BJ (cell line): Measurements from ENCODE around the gene FLRT2. TPM values are rescaled to one million over a fixed set of nuclear protein-coding genes. Genes with fewer than 3 reads are reported as not detected.

Experiments
- CTCF ChIA-PET: fragments of 350-600 bp; formaldehyde crosslinking; extraction: SDS; loops from one replicate; lab custom pipeline; 2021; ENCODE audit warnings: antibody characterized with exemption, inconsistent platforms; lab: Yijun Ruan, JAX
- POLR2A ChIA-PET: fragments of 300-600 bp; sonication (Branson Sonifier 250); formaldehyde crosslinking; extraction: SDS; loops from one replicate; lab custom pipeline; 2021; ENCODE audit warnings: antibody characterized with exemption; lab: Charles Lee
- DNase-seq: peaks from one replicate; pipeline ENCODE4 v3.0.0-alpha.2; 2011; ENCODE audit warnings: low read depth
- H3K27me3 ChIP-seq: 2 replicates; pipeline ENCODE4 v1.6.0; 2011; ENCODE audit warnings: low read length; ENCODE audit not compliant: control insufficient read depth, insufficient read depth
- H3K36me3 ChIP-seq: 2 replicates; pipeline ENCODE4 v1.5.1; 2011; ENCODE audit warnings: low read length; ENCODE audit not compliant: control insufficient read depth, insufficient read depth
- H3K4me3 ChIP-seq: 2 replicates; pipeline ENCODE4 v1.5.1; 2011; ENCODE audit warnings: low read depth, mild to moderate bottlenecking, control low read depth, low read length
- polyA plus RNA-seq: library from polyadenylated mRNA; depleted of rRNA; stranded (reverse); fragments of >200 nt; gene quantifications from 2 replicates; pipeline ENCODE4 v1.2.3, GENCODE V29; 2011
- TF ChIP-seq, protein P1 (sequence below): IDR thresholded peaks from 2 replicates; pipeline ENCODE4 v1.5.1; 2011; ENCODE audit warnings: low read depth, mild to moderate bottlenecking, control low read depth, inconsistent platforms, low read length, moderate library complexity; ENCODE audit not compliant: insufficient read depth

The FLRT2 gene
- polyA plus RNA-seq, 1 experiment, result 16.7 TPM

DNA sequence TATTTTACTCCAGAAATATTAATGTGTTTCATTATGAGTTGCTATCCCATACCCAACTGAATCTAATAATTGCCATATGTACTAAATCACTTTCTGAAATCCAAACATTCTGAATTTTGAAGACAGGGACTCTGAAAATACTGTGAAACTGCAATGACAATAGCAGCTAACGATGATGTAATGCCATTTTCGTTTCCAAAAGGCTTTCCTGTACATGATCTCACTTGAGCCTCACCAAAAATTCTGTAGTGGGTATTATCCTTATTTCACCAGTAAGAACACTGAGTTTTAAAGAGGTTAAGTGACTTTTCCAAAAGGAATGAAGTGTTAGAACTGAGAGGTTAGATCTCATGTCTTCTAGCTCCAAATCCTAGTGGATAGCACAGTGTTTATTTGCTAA lies 133.3 kb downstream of the FLRT2 start:
- no peak overlapping the region for H3K4me3 ChIP-seq
- DNase-seq, result no peak
- TF ChIP-seq, protein P1, sequence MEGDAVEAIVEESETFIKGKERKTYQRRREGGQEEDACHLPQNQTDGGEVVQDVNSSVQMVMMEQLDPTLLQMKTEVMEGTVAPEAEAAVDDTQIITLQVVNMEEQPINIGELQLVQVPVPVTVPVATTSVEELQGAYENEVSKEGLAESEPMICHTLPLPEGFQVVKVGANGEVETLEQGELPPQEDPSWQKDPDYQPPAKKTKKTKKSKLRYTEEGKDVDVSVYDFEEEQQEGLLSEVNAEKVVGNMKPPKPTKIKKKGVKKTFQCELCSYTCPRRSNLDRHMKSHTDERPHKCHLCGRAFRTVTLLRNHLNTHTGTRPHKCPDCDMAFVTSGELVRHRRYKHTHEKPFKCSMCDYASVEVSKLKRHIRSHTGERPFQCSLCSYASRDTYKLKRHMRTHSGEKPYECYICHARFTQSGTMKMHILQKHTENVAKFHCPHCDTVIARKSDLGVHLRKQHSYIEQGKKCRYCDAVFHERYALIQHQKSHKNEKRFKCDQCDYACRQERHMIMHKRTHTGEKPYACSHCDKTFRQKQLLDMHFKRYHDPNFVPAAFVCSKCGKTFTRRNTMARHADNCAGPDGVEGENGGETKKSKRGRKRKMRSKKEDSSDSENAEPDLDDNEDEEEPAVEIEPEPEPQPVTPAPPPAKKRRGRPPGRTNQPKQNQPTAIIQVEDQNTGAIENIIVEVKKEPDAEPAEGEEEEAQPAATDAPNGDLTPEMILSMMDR, result no peak
- no peaks in the 10 kb centered on the region for H3K27me3 ChIP-seq
- ChIA-PET CTCF (no interaction called here), POLR2A (no interaction called here)
- no peaks in the 10 kb centered on the region for H3K36me3 ChIP-seq

DNA sequence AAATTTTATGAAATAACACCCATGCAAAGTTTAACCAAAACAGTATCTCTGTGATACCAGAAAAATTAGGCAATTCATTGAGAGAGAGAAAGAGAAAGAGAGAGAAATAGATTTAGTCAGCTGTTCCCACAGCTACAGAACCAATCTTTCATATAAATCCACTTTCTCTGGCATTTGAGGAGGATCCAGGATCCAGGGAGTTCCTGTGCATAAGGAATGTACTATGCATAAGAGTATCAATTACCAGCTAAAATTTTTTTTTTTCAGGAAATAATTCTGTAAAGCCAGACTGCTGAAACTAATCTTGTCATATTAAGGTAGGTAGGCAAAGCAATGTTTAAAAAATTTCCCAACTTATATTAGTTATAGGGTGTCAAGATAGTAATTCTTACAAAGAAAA lies 133.7 kb downstream of the FLRT2 start:
- TF ChIP-seq, protein P1, result no peak
- H3K4me3 ChIP-seq, result no peak overlapping the region
- no peak for DNase-seq
- no peaks in the 10 kb centered on the region for H3K27me3 ChIP-seq
- POLR2A ChIA-PET, result no interaction called here
- no peaks in the 10 kb centered on the region for H3K36me3 ChIP-seq
- CTCF ChIA-PET, result no interaction called here

DNA sequence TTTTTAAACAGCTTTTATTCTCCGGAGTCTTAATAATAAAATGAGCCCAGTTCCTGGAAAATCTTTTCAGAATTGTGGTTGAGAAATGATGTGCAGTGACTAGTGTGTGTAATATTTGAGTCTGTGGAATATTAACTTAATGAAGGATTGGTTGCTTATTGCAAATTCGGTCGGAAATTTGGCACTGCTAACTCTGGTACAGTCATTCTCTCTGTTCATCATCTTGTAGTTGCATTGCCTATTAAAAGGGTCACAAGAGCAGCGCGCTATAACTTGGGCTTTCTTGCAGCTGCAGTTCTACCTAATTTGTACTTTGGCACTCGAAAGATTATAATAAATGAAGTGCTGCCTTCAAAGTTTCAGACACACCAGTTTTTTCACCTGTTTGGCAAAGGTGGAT lies 146.0 kb downstream of the FLRT2 start:
- no peak for DNase-seq
- ChIA-PET POLR2A (no interaction called here), CTCF (no interaction called here)
- no peaks in the 10 kb centered on the region for H3K27me3 ChIP-seq
- TF ChIP-seq, protein P1, result no peak
- H3K36me3 ChIP-seq, result no peaks in the 10 kb centered on the region
- no peak overlapping the region for H3K4me3 ChIP-seq

DNA sequence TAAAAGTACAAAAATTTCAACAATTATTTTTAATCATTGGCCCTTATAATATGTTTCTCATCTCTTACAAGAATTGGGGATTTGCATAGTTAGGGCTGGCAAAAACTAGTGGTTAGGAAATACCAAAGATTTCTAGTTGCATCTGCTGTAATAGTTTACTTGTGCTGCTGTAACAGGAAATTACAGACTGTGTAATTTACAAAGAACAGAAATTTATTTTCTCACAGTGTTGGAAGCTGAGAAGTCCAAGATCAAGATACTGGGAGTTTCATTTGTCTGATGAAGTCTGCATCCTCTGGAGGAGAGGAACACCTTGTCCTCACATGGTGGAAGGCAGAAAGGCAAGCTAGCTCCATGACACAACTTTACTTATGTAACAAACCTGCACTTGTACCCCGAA lies 157.0 kb downstream of the FLRT2 start:
- DNase-seq, result no peak
- TF ChIP-seq, protein P1, result no peak
- POLR2A ChIA-PET, result no interaction called here
- no peaks in the 10 kb centered on the region for H3K36me3 ChIP-seq
- CTCF ChIA-PET, result no interaction called here
- H3K4me3 ChIP-seq, result no peak overlapping the region
- no peaks in the 10 kb centered on the region for H3K27me3 ChIP-seq

DNA sequence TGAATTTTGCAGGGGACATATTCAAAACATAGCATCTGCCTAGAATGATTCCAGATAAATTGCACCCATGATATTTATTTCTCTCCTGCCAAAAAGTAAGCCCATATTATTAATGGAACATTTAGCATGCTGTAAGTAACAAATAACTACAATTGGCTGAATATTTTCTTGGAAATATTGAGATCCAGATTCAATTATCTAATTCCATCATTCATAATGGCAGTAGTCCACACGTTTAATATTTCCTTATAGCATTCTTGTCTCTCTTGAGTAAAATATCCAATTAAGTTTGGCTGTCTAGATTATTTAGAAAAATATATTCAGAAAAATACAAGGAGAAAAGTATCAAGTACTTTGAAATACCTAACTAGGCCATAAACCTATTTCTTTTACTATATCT lies 157.5 kb downstream of the FLRT2 start:
- DNase-seq, result no peak
- TF ChIP-seq, protein P1, result no peak
- POLR2A ChIA-PET, result no interaction called here
- CTCF ChIA-PET, result no interaction called here
- H3K36me3 ChIP-seq, result no peaks in the 10 kb centered on the region
- no peaks in the 10 kb centered on the region for H3K27me3 ChIP-seq
- no peak overlapping the region for H3K4me3 ChIP-seq
